HG03045 (cell line): ENCODE measurements around the gene NINL.
"Not testable (repeated sequence)": the region's sequence is repeated elsewhere in the genome, so short reads cannot be mapped to it uniquely, and the experiment has no call there.

Source experiments
- ATAC-seq: cut with Tn5 transposase; IDR thresholded peaks from one replicate; pipeline ENCODE4 v1.9.1; 2021; ENCODE audit warnings: mild to moderate bottlenecking, moderate library complexity; ENCODE audit not compliant: unreplicated experiment

Gene NINL

GRCh38 chr20:25584905-25585704 lies at the start of gene NINL:
NINL (minus strand) TSS chr20:25585531; CDS start chr20:25526587, 58,944 bp downstream.
- ATAC-seq, result peak; percentile 60

GRCh38 chr20:25632940-25633790 lies 47.8 kb upstream of the NINL start:
- no peak for ATAC-seq

GRCh38 chr20:25630615-25631014 lies 45.3 kb upstream of the NINL start:
- not testable (repeated sequence) for ATAC-seq

GRCh38 chr20:25629816-25630499 lies 44.6 kb upstream of the NINL start:
- ATAC-seq, result no peak

- ATAC-seq, result no peak
Measured at GRCh38 chr20:25626779-25627178, 41.4 kb upstream of the NINL start.

- no peak for ATAC-seq
Measured at GRCh38 chr20:25624500-25624939, 39.2 kb upstream of the NINL start.

- ATAC-seq, result peak; percentile 84
Measured at GRCh38 chr20:25623736-25624499, 38.6 kb upstream of the NINL start, which contains the start of gene NANP. NANP (minus strand) TSS chr20:25624014; CDS start chr20:25623948, 66 bp downstream.

- peak; percentile 28 for ATAC-seq
Measured at GRCh38 chr20:25623225-25623735, 37.9 kb upstream of the NINL start.

- ATAC-seq, result no peak
Measured at GRCh38 chr20:25622450-25623224, 37.3 kb upstream of the NINL start.

- no peak for ATAC-seq
Measured at GRCh38 chr20:25622049-25622448, 36.7 kb upstream of the NINL start.

- no peak for ATAC-seq
Measured at GRCh38 chr20:25619514-25619913, 34.2 kb upstream of the NINL start.

GRCh38 chr20:25608774-25609173 lies 23.4 kb upstream of the NINL start:
- no peak for ATAC-seq

GRCh38 chr20:25606094-25606695 lies 20.9 kb upstream of the NINL start:
- ATAC-seq, result no peak

GRCh38 chr20:25605148-25605547 lies 19.8 kb upstream of the NINL start:
- no peak for ATAC-seq

GRCh38 chr20:25604611-25605010 lies 19.3 kb upstream of the NINL start:
- ATAC-seq, result no peak

GRCh38 chr20:25602914-25603309 lies 17.6 kb upstream of the NINL start:
- ATAC-seq, result not testable (repeated sequence)

- ATAC-seq, result not testable (repeated sequence)
Measured at GRCh38 chr20:25602191-25602913, 17.0 kb upstream of the NINL start.

- ATAC-seq, result no peak
Measured at GRCh38 chr20:25601659-25602058, 16.3 kb upstream of the NINL start.
